ENCODE data around the gene TMEM156. TPM values are rescaled to one million over a fixed set of nuclear protein-coding genes. Genes with fewer than 3 reads are reported as not detected.

TMEM156 gene
- total RNA-seq, 2 experiments from 2014 or later = 27.6 to 28.2 TPM

- ChIA-PET POLR2A (no interaction called here), CTCF (interaction anchor here (0.8 to 0.9 kb wide), 2 partner anchors 10 to 209 kb away, joined by 3 to 4 read pairs; no protein-coding TSS in a partner anchor)
- no peaks in the 10 kb centered on the region for H3K4me1 Mint-ChIP-seq
- H3K9me3 Mint-ChIP-seq = no peaks in the 10 kb centered on the region
- H3K36me3 Mint-ChIP-seq (ENCODE audit: low read depth) = no peaks in the 10 kb centered on the region
- no peak overlapping the region for H3K27ac Mint-ChIP-seq
- no peak overlapping the region for H3K4me3 Mint-ChIP-seq
- no peaks in the 10 kb centered on the region for H3K27me3 Mint-ChIP-seq
- DNase-seq = no peak
Observed at GRCh38 chr4:38925492-38926413, 106.5 kb downstream of the TMEM156 start.

GRCh38 chr4:38924353-38924752 lies 107.9 kb downstream of the TMEM156 start:
- Mint-ChIP-seq H3K27me3 (no peaks in the 10 kb centered on the region), H3K4me3 (no peak overlapping the region), H3K4me1 (no peaks in the 10 kb centered on the region), H3K9me3 (no peaks in the 10 kb centered on the region), H3K36me3 (ENCODE audit: low read depth) (no peaks in the 10 kb centered on the region), H3K27ac (no peak overlapping the region)
- ChIA-PET POLR2A (no interaction called here), CTCF (interaction anchor here (1.0 to 1.2 kb wide), 3 partner anchors 20 to 211 kb away, joined by 3 read pairs; no protein-coding TSS in a partner anchor)
- DNase-seq = no peak

DNA sequence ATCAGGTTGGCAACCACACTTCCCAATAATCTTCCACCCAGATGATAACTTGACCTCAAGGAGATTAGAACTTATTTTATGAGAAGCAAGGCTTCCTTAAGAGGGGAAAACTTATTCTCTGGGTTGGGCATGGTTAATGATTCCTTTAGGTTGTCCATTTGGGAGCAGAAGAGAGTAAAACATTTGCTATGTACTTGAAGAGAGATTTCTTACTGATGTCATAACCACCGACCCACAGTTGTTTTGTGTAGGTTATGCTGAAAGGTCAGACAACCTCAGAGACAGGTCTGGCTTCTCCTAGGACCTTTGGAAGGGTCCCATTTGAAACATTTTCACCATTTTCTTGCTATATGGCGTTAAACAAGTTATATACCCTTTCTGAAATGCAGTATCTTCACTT lies 108.5 kb downstream of the TMEM156 start:
- Mint-ChIP-seq H3K9me3 (no peaks in the 10 kb centered on the region), H3K27ac (no peak overlapping the region), H3K27me3 (no peaks in the 10 kb centered on the region), H3K36me3 (ENCODE audit: low read depth) (no peaks in the 10 kb centered on the region), H3K4me3 (no peak overlapping the region), H3K4me1 (no peaks in the 10 kb centered on the region)
- ChIA-PET POLR2A (no interaction called here), CTCF (interaction anchor here (1.0 to 1.2 kb wide), 2 partner anchors 19 to 211 kb away, joined by 3 read pairs; no protein-coding TSS in a partner anchor)
- DNase-seq = no peak

DNA sequence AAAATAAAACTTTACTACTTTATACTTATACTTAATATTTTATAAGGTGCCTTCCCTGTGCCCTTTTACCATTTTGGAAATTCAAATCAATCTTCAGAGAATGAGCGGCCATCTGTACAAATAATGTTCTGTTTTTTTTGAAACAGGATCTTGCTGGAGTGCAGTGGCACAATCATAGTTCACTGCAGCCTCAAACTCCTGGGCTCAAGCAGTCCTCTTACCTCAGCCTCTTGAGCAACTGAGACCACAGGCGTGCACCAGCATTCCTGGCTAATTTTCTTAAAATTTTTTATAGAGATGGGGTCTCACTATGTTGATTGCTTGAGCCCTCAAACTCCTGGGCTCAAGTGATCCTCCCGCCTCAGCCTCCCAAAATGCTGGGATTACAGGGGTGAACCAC lies 111.1 kb downstream of the TMEM156 start:
- H3K36me3 Mint-ChIP-seq (ENCODE audit: low read depth) = no peaks in the 10 kb centered on the region
- no peaks in the 10 kb centered on the region for H3K27me3 Mint-ChIP-seq
- ChIA-PET CTCF (interaction anchor here (0.5 kb wide), 1 partner anchor 211 kb away, joined by 3 read pairs; no protein-coding TSS in a partner anchor), POLR2A (no interaction called here)
- no peak for DNase-seq
- H3K27ac Mint-ChIP-seq = no peak overlapping the region
- no peaks in the 10 kb centered on the region for H3K9me3 Mint-ChIP-seq
- H3K4me3 Mint-ChIP-seq = no peak overlapping the region
- H3K4me1 Mint-ChIP-seq = no peaks in the 10 kb centered on the region

- H3K27me3 Mint-ChIP-seq = no peaks in the 10 kb centered on the region
- ChIA-PET POLR2A (no interaction called here), CTCF (interaction anchor here (0.5 kb wide), 1 partner anchor 211 kb away, joined by 3 read pairs; no protein-coding TSS in a partner anchor)
- no peak overlapping the region for H3K27ac Mint-ChIP-seq
- no peaks in the 10 kb centered on the region for H3K4me1 Mint-ChIP-seq
- no peak for DNase-seq
- no peak overlapping the region for H3K4me3 Mint-ChIP-seq
- no peaks in the 10 kb centered on the region for H3K36me3 Mint-ChIP-seq (ENCODE audit: low read depth)
- no peaks in the 10 kb centered on the region for H3K9me3 Mint-ChIP-seq
Observed at GRCh38 chr4:38920677-38921076, 111.5 kb downstream of the TMEM156 start.

GRCh38 chr4:38920186-38920585 lies 112.0 kb downstream of the TMEM156 start:
- Mint-ChIP-seq H3K27me3 (no peaks in the 10 kb centered on the region), H3K4me3 (no peak overlapping the region), H3K27ac (no peak overlapping the region), H3K36me3 (ENCODE audit: low read depth) (no peaks in the 10 kb centered on the region), H3K9me3 (no peaks in the 10 kb centered on the region), H3K4me1 (peaks cover 3% of the 10 kb centered on the region)
- POLR2A ChIA-PET = no interaction called here
- CTCF ChIA-PET = no interaction called here
- no peak for DNase-seq

DNA sequence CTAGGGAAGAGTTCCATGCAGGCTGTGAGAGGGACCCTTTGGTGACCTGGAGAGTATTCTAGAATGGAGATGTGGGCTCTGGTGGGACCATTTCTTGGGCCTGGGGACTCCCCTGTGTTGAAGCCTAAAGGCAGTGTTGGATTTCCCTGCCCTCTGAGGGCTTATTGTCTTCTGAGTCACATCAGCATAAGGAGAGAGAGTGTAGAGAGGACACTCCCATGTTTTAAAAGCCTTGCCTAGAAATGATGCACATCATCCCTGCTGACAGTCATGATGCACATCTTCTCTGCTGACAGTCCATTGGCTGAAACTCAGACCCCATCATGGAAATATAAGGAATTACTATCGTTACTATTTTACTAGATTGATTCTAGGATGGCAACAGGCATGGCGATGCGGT lies 112.7 kb downstream of the TMEM156 start:
- H3K4me3 Mint-ChIP-seq = no peak overlapping the region
- no peaks in the 10 kb centered on the region for H3K27me3 Mint-ChIP-seq
- no peak overlapping the region for H3K27ac Mint-ChIP-seq
- POLR2A ChIA-PET = no interaction called here
- H3K9me3 Mint-ChIP-seq = no peaks in the 10 kb centered on the region
- no peaks in the 10 kb centered on the region for H3K36me3 Mint-ChIP-seq (ENCODE audit: low read depth)
- peaks cover 10% of the 10 kb centered on the region for H3K4me1 Mint-ChIP-seq
- CTCF ChIA-PET = no interaction called here
- DNase-seq = no peak

DNA sequence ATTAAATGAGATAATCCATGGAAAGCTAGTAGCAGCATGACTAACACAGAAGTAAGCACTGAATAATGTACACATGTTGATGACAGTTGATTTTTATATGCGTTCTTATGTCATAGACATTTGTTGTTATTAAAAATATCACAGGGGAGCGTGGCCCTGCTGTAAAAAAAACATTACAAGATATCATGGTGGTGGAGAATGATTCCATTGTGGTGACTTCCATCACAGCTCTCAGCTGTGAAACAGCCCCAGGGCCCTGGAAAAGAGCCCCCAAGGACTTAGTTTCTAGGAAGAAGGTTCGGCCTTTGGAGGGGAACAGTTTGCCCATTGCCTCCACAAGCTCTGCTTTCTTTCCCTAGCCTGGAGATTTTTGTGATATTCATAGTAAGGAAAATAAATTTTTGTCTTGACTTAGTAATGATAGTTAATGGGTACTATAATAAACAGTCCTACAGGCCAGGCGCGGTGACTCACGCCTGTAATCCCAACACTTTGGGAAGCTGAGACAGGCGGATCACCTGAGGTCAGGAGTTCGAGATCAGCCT lies 114.7 kb downstream of the TMEM156 start:
- no peaks in the 10 kb centered on the region for H3K36me3 Mint-ChIP-seq (ENCODE audit: low read depth)
- ChIA-PET POLR2A (interaction anchor here (1.0 kb wide), 1 partner anchor 15 kb away, joined by 3 read pairs; no protein-coding TSS in a partner anchor), CTCF (no interaction called here)
- H3K27ac Mint-ChIP-seq = no peak overlapping the region
- H3K4me3 Mint-ChIP-seq = no peak overlapping the region
- H3K9me3 Mint-ChIP-seq = no peaks in the 10 kb centered on the region
- H3K4me1 Mint-ChIP-seq = peaks cover 10% of the 10 kb centered on the region
- DNase-seq = no peak
- no peaks in the 10 kb centered on the region for H3K27me3 Mint-ChIP-seq

Other genes with a start within 250 kb of the TMEM156 start
- under 1 TPM; 0.40 to 0.53 TPM for gene TLR10, start 249.4 kb downstream of the TMEM156 start, total RNA-seq
- gene TLR1, start 227.6 kb downstream of the TMEM156 start, total RNA-seq = 10 to 100 TPM; 11.7 to 12.0 TPM
- gene TLR6, start 175.6 kb downstream of the TMEM156 start, total RNA-seq = 1 to 10 TPM; 3.9 to 5.4 TPM
- under 1 TPM; 0.18 to 0.33 TPM for gene FAM114A1, start 164.6 kb downstream of the TMEM156 start, total RNA-seq
- gene KLHL5, start 29.8 kb upstream of the TMEM156 start, total RNA-seq = 10 to 100 TPM; 36.6 to 36.7 TPM
- 10 to 100 TPM in 1 of 2 experiments, 1 to 10 TPM in 1; 9.9 to 12.1 TPM for gene WDR19, start 150.1 kb upstream of the TMEM156 start, total RNA-seq

Measured in activated CD4-positive, alpha-beta memory T cell treated with anti-CD3 and anti-CD28 coated beads, Interleukin-2, amount 10 ng/mL, durations not matched to agents 7 days and 5 days (primary cell).